ENCODE data around the gene HOGA1.

DNA sequence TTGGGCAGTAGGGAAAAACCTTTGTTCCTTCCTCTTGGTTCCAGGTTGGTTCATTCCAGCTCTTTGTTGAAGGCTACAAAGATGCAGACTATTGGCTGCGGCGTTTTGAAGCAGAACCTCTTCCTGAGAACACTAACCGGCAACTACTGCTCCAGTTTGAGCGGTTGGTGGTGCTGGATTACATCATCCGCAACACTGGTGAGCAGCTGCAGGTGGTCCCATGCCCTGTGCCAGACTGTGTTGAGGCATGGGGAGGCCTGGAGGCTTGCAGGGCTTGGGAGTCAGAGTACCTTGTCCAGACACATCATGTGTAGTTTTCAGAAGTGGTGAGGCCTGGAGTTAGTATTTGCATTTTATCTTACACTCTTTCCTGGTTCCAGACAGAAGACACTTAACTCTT is 72.6 kb downstream of the HOGA1 start:
- TF ChIP-seq, protein P1, sequence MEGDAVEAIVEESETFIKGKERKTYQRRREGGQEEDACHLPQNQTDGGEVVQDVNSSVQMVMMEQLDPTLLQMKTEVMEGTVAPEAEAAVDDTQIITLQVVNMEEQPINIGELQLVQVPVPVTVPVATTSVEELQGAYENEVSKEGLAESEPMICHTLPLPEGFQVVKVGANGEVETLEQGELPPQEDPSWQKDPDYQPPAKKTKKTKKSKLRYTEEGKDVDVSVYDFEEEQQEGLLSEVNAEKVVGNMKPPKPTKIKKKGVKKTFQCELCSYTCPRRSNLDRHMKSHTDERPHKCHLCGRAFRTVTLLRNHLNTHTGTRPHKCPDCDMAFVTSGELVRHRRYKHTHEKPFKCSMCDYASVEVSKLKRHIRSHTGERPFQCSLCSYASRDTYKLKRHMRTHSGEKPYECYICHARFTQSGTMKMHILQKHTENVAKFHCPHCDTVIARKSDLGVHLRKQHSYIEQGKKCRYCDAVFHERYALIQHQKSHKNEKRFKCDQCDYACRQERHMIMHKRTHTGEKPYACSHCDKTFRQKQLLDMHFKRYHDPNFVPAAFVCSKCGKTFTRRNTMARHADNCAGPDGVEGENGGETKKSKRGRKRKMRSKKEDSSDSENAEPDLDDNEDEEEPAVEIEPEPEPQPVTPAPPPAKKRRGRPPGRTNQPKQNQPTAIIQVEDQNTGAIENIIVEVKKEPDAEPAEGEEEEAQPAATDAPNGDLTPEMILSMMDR (IDR thresholded peaks at IDR 0.05), result no peak
- TF ChIP-seq POLR2AphosphoS5 (IDR thresholded peaks at IDR 0.05; ENCODE audit: low read depth, low read length), result no peak
- TF ChIP-seq REST (IDR thresholded peaks at IDR 0.05; ENCODE audit: insufficient read depth in 1 of 2, low read depth in 2 of 2, low read length in 1 of 2), result no peak
- TF ChIP-seq SIN3A (IDR thresholded peaks at IDR 0.05; ENCODE audit: borderline replicate concordance, insufficient read depth, low read depth, low read length), result no peak

Data from Panc1 (cell line).